Mesothelial cell of epicardium (in vitro differentiated cells): ENCODE data around the gene EFCAB8. TPM values are rescaled to one million over a fixed set of nuclear protein-coding genes. Genes with fewer than 3 reads are reported as not detected.

ENCODE experiments used
- DNase-seq, 2 experiments: peaks; one replicate each; pipeline ENCODE4 v3.0.0; 2021; ENCODE audit warnings: low spot score in 2 of 2; ENCODE audit not compliant: unreplicated experiment in 2 of 2
- H3K27ac Mint-ChIP-seq: 2 replicates; pipeline ENCODE4 v1.8.0; 2021; ENCODE audit warnings: mixed read lengths
- H3K27me3 Mint-ChIP-seq: 2 replicates; pipeline ENCODE4 v1.8.0; 2021; ENCODE audit warnings: low read depth, mixed read lengths
- H3K36me3 Mint-ChIP-seq: 2 replicates; pipeline ENCODE4 v1.8.0; 2021; ENCODE audit warnings: mixed read lengths
- H3K4me1 Mint-ChIP-seq: 2 replicates; pipeline ENCODE4 v1.8.0; 2021; ENCODE audit warnings: mixed read lengths
- H3K4me3 Mint-ChIP-seq: 2 replicates; pipeline ENCODE4 v1.8.0; 2021; ENCODE audit warnings: mild to moderate bottlenecking, moderate library complexity, mixed read lengths
- H3K9me3 Mint-ChIP-seq: 2 replicates; pipeline ENCODE4 v1.8.0; 2021; ENCODE audit warnings: mixed read lengths
- total RNA-seq: library from RNA; stranded (reverse); gene quantifications from 3 replicates; pipeline ENCODE4 v1.2.1, GENCODE V29; 2021
- TF ChIP-seq, protein P1 (sequence below): fragments of 200-600 bp; sonication (generic); IDR thresholded peaks from one replicate; pipeline ENCODE4 v1.5.0; 2021; ENCODE audit warnings: antibody characterized with exemption; ENCODE audit not compliant: unreplicated experiment

Gene EFCAB8
- total RNA-seq, 1 donor from 2014 or later, result 0.47 TPM

DNA sequence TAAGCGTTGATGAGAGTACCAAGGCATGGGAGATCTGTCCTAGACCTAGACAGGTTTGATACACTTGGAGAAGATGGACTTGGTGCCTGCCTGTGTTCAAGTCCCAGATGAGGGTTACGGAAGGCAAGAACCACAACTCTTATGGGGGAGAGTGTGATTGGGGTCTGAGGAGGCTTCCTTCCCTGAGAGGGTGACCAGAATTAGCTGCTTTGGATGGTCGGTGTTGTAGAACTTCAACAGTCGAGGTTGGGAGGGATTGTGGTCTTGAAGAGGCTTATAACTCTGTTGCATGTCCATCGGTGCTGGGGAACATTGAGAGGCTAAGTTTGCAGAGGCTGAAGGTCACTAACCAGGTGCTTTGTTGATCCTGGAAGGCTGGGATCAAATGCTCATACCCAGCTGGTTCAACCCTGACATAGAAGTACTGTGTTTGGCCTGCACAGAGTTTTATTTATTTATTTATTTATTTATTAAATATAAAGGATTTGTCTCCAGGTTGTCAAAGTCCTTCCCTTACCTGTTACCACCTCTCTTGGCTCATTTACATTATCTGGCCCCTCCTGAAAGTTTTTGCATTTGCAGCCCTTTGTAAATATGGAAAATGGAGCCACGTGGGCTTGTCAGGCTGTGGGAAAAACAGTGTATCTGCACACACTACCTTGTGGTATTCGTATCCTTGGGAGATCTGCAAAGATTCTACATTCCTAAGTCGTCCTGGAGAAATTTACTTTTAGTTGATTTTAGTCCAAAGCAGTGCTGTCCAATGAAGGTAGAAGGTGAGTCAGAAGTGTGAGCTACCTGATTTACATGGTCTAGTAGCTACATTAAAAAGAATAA is 15.8 kb upstream of the EFCAB8 start:
- TF ChIP-seq, protein P1, sequence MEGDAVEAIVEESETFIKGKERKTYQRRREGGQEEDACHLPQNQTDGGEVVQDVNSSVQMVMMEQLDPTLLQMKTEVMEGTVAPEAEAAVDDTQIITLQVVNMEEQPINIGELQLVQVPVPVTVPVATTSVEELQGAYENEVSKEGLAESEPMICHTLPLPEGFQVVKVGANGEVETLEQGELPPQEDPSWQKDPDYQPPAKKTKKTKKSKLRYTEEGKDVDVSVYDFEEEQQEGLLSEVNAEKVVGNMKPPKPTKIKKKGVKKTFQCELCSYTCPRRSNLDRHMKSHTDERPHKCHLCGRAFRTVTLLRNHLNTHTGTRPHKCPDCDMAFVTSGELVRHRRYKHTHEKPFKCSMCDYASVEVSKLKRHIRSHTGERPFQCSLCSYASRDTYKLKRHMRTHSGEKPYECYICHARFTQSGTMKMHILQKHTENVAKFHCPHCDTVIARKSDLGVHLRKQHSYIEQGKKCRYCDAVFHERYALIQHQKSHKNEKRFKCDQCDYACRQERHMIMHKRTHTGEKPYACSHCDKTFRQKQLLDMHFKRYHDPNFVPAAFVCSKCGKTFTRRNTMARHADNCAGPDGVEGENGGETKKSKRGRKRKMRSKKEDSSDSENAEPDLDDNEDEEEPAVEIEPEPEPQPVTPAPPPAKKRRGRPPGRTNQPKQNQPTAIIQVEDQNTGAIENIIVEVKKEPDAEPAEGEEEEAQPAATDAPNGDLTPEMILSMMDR, result no peak
- H3K36me3 Mint-ChIP-seq, result peaks cover 40% of the 10 kb centered on the region
- H3K27ac Mint-ChIP-seq, result no peak overlapping the region
- H3K4me1 Mint-ChIP-seq, result peaks cover 12% of the 10 kb centered on the region
- no peak for DNase-seq
- H3K4me3 Mint-ChIP-seq, result no peak overlapping the region
- H3K9me3 Mint-ChIP-seq, result no peaks in the 10 kb centered on the region
- H3K27me3 Mint-ChIP-seq, result no peaks in the 10 kb centered on the region

DNA sequence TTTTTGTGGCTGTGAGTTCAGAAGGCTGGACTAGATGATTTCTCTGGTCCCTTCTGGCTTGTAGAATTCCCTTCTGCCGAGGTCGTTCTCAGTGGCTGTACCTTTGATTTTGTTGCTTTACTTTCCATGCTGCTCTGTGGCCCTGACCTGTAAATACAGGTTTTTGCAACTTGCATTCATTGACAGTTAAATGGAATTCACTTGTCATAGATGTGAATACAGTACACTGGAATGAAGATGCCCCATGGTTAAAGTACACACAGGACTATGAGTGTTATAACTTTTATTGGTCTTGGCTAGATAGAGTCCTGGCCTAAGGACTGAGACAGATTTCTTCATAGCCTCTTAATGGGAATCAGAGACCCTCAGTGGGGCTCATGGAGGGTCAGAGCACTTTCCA is 12.9 kb upstream of the EFCAB8 start:
- no peak for DNase-seq
- peaks cover 46% of the 10 kb centered on the region for H3K36me3 Mint-ChIP-seq
- H3K27ac Mint-ChIP-seq, result no peak overlapping the region
- H3K4me3 Mint-ChIP-seq, result no peak overlapping the region
- no peaks in the 10 kb centered on the region for H3K27me3 Mint-ChIP-seq
- TF ChIP-seq, protein P1, result no peak
- no peaks in the 10 kb centered on the region for H3K9me3 Mint-ChIP-seq
- peaks cover 6% of the 10 kb centered on the region for H3K4me1 Mint-ChIP-seq

DNA sequence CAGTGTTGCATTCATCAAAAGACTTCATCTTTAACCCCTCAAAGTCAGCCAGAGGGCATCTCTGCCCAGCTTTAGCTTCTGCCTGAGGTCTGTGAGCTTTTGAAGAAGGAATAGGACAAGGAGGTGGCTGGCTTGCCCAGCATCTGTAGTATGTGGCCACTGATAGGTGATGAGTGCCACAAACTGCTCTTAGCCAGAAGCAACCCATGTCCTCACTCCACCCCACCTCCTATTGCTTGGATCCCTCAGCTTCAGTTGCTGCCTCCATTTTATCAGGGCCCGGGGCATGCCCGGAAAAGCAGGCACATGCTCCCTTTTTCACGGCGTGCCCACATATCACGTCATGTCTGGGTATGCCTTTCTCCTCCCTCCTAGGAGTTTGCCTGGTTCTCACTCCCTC is 11.9 kb upstream of the EFCAB8 start:
- Mint-ChIP-seq H3K27me3 (no peaks in the 10 kb centered on the region), H3K4me1 (peaks cover 6% of the 10 kb centered on the region), H3K9me3 (no peaks in the 10 kb centered on the region), H3K36me3 (peaks cover 45% of the 10 kb centered on the region), H3K27ac (no peak overlapping the region), H3K4me3 (no peak overlapping the region)
- TF ChIP-seq, protein P1, result no peak
- DNase-seq, result no peak

DNA sequence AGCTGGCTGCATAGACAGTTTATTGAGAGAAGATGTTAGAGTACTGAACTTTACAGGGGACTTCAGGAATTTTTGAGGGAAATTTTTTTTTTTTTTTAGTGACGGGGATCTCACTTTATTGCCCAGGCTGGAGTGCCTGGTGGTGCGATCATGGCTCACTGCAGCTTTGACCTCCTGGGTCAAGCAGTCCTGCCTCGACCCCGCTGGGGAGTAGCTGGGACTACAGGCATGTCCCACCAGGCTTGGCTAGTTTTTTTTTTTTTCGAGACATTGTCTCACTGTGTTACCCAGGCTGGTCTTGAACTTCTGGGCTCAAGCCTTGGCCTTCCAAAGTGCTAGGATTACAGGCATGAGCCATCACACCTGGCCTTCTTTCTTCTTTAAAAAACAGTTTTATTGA is 10.8 kb upstream of the EFCAB8 start:
- DNase-seq, result no peak
- H3K4me3 Mint-ChIP-seq, result no peak overlapping the region
- H3K9me3 Mint-ChIP-seq, result no peaks in the 10 kb centered on the region
- H3K27ac Mint-ChIP-seq, result no peak overlapping the region
- peaks cover 6% of the 10 kb centered on the region for H3K4me1 Mint-ChIP-seq
- H3K36me3 Mint-ChIP-seq, result peaks cover 45% of the 10 kb centered on the region
- TF ChIP-seq, protein P1, result no peak
- no peaks in the 10 kb centered on the region for H3K27me3 Mint-ChIP-seq

DNA sequence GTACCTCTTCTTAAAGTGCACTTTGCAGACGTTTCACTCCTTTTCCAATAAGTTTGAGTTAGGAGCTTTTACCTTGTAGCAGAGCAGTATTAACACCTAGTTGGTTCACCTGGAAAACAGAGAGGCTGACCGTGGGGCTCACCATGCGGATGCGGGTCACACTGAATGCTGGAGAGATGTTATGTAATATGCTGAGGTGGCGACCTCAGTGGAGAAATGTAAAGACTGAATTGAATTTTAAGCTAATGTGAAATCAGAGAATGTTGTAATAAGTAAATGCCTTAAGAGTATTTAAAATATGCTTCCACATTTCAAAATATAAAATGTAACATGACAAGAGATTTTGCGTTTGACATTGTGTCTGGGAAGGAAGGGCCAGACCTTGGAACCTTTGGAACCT is 9.9 kb upstream of the EFCAB8 start:
- H3K27me3 Mint-ChIP-seq, result no peaks in the 10 kb centered on the region
- TF ChIP-seq, protein P1, result no peak
- H3K27ac Mint-ChIP-seq, result no peak overlapping the region
- peaks cover 6% of the 10 kb centered on the region for H3K4me1 Mint-ChIP-seq
- no peaks in the 10 kb centered on the region for H3K9me3 Mint-ChIP-seq
- peaks cover 49% of the 10 kb centered on the region for H3K36me3 Mint-ChIP-seq
- no peak for DNase-seq
- H3K4me3 Mint-ChIP-seq, result no peak overlapping the region
